NOMO-1 (cell line): ENCODE results near the gene HBS1L.

Experiments
- DNase-seq, 2 experiments: peaks; one replicate each; lab custom pipeline; 2025; ENCODE audit not compliant: unreplicated experiment in 2 of 2; lab: John Stamatoyannopoulos, UW

Gene HBS1L

DNA sequence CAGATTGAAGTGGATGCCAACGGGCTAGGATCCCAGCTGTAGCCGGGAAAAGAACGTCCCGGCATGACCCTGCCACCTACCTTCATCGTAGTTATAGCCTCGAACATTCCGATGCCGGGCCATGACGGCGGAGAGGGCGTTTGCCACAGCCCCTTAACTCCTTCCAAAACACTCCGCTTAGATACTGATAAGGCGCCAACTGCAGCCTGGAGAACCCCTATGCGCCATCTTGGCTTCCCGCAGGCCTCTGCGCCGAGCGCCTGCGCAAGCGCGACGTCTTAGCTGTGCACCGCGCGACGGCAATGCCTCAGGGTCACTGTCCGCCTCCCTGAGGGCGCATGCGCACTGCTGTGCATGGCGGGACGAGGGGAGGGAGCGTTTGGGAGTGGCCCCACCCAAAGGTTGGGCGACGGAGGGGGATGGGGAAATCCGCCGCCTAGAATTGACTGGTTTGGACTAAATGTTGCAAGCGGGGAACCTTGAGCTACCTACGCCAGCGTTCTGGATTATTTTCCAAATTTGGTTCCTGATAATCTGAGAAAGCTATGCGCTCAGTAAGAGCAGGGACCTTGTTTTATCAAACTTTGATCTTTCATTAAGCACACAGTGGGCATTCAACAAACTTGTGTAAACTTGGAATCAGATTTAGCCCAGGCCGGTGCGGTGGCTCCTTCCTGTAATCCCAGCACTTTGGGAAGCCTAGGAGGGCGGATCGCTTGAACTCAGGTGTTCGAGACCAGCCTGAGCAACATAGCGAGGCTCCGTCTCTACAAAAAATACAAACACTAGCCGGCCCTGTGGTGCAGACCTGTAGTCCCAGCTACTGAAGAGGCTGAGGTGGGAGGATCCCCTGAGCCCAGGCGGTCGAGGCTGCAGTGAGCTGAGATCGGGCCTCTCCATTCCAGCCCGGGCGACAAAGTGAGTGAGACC, at the start of gene HBS1L:
Gene HBS1L (minus strand): TSS at position 254 of the 930 bp plus-strand sequence. CDS start 131 bp downstream, at position 123.
- peak; percentile 95 to 96 for DNase-seq

DNA sequence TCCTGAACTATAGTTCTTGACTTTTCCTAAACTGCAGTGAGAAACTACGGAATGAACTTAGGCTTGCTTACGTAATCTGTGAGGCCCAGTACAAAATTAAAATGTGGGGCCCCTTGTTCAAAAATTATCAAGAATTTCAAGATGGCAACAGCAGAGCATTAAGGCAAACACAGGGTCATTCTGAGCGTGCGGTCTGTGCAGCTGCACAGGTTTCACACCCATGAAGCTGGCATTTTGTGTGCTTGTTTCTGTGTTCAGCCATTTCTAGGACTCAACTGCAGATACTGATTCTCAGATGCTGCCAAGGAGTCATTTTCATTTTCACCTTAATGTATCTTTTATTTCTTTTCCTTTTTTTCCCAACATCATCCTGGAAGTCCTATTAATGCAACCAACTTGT, 49.6 kb upstream of the HBS1L start:
- no peak for DNase-seq

DNA sequence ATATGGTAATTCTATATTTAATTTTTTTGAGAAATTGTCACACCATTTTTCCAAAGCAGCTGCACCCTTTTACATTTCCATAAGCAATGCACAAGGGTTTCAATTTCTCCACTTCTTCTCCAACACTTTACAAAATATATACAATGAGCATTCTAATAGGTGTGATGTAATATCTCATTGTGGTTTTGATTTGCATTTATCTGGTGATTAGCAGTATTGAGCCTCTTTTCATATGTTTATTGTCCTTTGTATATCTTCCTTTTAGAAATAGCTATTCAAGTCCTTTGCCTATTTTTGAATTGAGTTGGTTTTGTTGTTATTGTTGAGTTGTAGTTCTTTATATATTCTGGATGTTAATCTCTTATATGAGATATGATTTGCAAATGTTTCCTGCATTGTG, 47.6 kb upstream of the HBS1L start:
- no peak for DNase-seq

DNA sequence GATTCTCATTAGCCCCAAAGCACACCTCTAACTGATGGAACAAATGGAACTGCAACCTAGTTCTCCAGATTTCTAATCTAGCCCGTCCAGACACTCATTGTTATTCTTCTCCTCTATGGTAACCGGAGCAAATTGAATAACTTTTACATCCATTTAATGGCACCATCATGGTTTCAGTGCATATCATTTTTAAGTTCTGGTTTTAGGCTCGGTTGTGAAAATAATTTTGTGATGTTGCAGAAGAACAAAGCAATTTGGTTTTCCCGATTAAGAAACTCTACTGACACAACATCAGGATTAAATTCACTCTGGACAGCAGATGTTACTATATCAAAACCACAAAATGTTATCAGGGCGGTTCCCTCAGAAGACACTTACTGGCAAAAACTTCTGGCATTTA, 42.5 kb upstream of the HBS1L start:
- no peak for DNase-seq

DNA sequence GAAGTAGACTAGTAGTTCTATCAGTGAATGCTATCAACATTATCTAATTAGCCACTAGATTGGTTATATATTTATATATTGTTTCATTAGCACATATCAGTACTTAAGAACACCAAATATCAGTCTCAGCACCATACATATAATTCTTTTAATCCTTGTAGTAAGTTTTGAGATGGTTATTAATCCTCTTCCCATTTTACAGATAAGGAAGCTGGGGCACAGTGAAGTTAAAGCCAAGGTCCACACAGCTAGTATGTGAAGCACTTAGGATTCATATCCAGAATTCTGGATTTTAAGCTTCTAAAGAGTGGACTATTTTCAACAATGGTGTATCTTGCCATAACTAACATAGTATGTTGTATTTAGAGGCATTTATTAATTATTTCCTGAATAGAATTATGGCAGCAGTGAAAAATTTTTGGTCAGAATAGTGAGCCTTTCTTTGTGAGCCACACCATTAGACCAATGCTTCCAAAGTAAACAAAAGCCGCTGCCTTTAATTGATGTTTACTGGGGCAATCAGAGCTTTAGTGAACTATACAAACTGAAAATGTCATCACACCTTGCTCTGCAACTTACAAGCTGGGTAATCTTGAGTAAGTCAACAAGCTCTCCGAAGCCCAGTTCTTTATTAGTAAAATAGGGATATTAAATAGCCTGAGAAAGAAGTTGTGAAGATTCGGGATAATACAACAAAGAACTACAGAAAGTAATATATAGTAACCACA, 41.9 kb upstream of the HBS1L start:
- no peak for DNase-seq

DNA sequence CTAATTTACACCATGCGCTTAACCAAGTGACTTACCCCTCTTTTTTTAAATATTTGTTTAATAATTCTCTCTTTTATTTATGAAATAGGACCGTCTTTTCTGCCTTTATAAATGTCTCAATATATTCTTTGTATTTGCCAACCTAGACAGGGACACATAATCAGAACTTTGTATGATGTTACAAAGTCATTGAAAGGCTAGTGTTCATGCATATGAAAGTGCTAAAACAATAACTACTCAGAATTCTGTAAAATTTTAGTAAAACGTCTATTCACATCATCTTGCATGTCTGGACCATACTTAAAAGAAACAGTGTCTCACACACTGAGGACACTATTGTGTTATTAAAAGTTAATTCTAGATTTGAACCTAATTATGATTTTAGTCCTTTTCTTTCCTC, 41.1 kb upstream of the HBS1L start:
- DNase-seq = no peak

DNA sequence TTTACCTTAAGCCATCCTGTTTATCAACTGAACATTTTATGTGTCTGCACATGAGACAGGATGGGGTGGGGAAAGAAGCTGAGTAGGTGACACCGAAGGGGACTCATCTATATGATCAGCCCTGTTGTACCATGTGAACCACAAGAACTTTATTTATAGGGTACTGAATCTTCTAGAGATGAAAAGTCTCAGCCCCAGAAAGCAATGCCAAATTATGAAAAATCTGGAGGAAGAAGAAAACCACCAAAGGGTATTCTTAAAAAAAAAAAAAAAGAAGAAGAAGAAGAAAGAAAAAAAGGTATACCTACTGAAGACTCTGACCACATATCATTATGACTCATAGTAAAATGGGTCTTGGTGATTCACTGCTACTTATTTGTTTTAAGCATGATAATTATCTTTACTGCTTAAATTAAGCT, 39.8 kb upstream of the HBS1L start:
- DNase-seq = peak in 1 of 2 experiments; percentile 78

DNA sequence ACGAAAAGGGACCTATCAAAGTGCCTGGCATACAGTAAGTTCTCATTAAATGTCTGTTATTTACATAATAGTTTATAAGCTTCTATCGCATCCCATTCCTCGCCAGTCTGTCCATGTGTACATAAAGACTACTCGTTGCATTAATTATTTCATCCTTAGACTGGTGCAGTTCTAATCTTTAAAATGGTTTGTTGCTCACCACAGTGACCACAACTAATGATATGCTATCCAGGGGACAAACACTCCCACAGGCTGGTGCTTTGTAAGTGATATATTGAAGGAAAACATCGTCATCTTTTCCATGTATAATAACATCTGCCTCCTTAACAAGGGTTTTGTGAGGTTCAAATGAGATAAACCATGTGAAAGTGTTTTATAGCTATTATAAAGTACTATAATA, 39.0 kb upstream of the HBS1L start:
- no peak for DNase-seq

DNA sequence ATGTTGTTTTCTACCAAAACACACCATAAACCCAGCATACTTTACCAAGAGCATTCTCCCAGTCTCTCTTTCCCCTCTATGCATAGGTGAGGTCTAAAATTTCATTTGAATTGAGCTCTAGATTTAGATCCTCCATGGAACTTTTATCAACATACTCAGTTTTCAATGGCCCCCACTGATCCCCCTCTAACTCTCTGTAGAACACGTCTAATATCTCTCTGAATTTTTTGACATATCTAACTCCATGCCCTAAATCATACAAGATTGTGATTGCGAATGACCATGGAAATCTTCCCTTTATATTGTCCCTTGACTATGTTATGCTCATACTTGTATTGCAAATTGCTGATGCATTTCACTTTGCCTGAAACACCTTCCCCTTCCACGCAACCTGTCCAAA, 38.1 kb upstream of the HBS1L start:
- DNase-seq = no peak

DNA sequence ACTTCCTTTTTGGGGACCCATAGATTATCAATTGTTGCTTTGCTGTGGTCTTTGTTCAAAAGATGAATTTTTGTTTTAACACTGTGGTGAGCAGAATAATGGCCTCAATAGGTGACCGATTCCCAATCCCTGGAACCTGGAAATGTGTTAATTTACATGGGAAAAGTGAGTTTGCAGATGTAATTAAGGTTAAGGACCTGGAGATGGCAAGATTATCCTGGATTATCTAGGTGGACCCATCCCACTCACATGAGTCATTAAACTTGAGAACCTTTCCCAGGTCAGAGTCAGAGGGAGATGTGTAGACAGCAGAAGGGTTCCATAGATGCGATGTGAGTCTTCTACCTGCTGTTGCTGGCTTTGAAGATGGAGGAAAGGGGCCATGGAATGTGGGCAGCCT, 36.2 kb upstream of the HBS1L start:
- no peak for DNase-seq

DNA sequence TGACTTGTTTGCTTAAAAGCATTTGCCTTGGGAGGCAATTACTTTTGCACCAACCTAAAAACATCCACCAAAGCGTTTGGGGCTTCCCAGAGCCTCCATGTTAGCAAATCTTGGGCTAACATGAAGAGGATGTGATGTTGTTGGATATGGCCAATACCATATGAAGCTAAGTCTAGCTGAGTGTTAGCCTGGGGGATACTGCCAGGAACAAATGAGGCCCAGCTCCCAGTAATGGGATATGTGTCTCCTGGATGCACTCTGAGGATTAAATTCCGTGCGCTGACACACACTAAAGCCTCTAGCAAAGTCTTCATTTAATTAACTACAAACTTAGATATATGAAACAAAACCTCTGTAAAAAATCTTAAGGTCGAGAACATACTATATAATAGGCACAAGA, 35.3 kb upstream of the HBS1L start:
- DNase-seq = no peak

DNA sequence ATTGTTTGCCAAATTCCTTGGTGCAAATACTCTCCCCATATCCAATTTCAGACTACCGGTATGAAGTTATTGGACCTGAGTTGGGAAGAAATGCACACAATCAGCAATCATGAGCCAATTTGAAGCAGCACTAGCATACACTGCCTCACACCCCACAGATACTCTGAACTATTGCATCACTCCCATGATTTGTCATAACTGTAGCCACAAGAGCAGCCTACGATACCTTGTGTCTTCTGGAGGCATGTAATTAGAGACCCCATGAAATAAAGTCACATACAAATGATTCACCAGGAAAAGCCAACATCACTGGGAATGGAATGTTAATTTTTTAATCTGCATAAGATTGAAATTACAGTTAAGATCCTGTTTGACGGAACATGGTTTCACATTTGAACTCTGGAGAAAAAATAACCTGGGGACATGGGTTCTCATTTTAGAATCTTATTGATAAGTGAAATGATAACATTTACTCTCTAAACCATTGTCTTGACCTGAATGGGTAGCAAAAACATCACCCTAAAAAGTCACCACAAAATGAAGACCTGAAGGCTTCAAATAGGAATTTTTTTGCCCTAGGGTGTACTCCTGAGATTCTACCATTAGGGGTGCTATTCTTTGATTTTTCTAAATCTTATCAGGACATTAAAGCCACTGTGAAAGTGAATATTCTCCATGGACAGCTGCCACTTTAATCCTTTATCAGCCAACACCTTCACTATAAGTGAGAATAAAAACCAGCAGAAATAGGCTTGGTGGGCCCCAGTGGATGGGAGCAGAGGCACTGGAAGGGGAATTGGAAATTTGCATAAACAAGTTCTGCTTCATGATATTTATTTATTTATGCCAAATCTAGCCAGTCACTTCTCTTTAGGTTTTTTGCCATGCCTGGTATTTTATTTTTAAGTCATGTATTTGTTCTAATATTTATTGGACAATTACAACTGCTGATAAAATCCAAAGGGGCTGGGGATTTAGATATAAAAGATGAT, 34.5 kb upstream of the HBS1L start:
- peak; percentile 90 to 91 for DNase-seq

DNA sequence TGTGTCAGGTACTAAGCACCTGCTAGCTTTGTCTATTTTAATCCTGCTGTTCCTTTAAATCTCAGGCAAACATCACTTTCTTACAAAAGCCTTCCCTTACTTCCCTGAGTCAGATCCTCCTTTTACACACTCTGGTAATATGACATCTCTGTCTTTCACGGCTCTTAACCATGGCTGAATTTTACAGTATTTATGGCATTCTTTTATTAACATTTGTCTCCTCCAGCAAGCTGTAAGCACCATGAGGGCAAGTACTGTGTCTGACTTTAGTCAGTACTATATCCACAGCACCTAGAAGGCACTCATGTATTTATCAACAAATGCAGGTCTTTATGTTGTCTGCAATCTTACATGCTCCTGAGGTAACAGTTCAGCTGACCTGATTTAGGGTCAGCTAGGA, 33.7 kb upstream of the HBS1L start:
- DNase-seq = peak in 1 of 2 experiments; percentile 16

DNA sequence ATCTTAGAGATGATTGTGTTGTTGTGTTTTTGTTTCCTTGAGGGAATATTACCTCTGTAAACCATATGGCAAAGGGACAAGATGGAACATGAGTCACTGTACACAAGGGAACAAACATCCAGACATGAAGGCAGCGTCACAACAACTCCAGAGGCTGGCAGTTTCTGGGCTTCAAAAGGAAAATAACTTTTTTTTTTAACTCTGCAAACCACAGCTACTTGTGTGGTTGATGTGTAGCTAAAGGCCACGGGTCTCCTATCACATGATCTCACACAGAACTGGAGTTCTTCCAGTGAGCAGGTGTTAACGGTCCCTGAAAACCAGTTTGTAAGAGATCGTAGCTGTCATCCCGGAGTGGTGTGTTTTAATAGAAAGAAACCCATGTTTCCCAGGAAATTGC, 33.2 kb upstream of the HBS1L start:
- no peak for DNase-seq

DNA sequence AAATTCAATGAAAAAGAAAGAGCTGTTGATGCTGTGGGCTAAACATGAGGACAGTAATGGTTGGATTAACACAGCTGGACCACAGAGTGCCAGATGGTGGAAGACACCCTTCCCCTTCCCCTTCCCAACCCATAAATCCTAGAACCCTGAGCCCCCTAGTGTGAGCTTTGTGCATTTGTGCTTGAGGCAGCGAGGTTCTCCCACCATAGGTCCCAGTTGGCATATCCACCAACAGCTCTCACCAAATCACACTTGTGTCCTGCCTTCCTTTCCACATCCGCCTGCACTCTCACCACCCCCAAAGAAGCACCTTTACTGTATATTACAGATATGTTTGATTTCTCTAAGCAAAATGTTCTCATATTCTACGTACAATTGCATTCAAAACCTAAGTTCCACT, 32.8 kb upstream of the HBS1L start:
- no peak for DNase-seq

DNA sequence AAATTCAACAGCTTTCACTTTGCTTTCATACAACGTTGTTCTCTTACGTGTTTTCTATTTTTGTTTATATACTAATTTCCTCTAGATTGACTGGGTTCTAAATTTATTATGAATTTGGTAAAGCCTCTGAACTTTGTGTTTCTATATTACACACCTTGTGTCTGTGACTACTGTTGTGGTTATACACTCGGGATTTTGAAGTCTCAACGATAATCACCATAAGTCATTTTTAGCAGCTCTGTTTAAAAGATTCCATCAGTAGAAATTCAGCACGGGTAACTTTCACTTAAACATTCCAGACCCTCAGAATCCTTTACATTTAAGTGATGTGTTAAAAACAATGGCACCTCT, 31.8 kb upstream of the HBS1L start:
- DNase-seq = no peak

DNA sequence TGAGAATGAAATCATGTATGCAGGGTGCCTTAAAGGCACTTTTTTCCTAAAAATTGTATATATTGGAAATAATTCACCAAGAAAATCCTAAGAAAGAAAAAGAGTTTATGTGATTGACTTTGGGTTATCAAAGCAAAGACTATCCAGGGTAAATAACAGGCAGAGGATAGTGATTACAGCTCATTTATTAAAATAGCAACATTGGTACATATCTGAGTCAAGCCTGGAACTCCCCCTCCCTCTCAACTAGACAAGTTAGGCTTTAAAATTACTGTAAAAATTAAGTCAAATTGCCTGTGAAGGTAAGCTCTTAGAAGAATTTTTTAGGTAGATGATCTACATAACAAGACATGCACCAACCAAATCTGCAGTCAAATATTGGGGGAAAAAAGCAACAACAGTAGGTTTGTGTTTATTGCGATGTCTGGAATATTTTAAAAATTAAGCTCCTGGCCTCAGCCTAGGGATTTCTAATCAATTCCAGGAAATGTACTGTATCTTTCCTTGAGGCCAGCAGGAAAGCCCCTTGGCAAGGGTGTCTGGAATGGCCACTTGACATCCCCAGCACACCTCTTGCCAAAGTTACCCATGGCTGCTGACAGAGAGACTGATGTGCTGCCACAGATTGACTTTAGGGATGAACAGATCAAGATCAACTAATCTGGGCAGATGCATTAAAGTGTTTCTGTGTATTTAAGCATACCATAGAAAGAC, 31.2 kb upstream of the HBS1L start:
- DNase-seq = no peak

DNA sequence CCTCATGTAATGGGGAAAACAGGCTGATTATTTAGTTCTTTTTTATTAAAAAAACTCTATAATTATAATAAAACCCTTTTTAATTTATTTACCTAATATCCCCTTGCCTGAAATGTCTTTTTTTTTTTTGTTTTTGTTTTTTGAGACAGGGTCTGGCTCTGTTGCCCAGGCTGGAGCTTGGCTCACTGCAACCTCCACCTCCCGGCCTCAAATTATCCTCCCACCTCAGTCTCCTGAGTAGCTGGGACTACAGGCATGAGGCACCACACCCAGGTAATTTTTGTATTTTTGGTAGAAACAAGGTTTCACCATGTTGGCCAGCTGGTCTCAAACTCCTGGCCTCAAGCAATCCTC, 30.3 kb upstream of the HBS1L start:
- no peak for DNase-seq

DNA sequence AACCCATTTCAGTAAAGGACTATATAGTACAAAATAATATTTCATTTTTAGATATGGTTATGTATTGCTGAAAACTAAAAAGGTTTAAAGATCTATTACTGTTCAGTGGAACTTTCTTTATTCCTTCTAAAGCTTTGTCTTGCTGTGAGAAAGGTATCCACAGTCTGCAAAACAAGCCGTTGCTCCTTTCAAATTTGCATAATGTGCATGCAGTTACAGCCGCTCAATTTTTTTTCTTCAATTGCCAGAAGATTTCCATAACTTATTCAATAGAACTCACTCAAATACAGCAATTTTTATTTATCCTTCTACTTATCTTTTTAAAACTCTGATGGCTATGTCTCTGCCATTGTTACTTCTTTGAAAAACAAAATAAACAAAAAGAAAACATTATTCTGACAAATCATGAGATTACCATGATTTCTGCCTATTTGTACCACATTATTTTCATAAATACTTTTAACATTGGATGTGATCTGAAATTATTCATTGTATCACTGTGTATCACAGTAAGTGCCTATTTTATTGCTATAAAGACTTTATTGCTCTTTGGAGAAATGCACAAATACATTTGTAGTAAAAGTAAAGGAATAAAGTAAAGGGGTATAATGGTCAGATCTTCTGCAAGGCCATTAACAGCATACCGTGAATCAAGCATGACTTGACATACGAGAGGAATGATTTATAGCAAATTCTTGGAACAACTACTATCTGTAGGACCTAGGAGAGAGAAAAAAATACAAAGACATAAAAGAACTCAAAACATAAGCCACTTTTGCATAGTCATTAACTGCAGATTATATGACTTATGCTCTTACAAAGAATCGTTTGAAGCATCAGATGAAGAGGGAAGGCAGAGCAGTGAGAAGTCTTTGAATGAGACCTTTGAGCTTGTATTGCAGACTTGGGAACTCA, 29.6 kb upstream of the HBS1L start:
- no peak for DNase-seq
